ENCODE data around the gene OTC.

- TF ChIP-seq EZH2 (IDR thresholded peaks at IDR 0.05; ENCODE audit: borderline replicate concordance, insufficient read depth, low read depth, low read length, poor library complexity, severe bottlenecking) (no peak), CTCF (IDR thresholded peaks at IDR 0.05) (no peak)
These were observed 100.2 kb downstream of the OTC start for GRCh38 chrX:38452603-38453002.

Measured in B cell (primary cell).